ENCODE data around the gene SDC1. TPM values are rescaled to one million over a fixed set of nuclear protein-coding genes. Genes with fewer than 3 reads are reported as not detected.

SDC1 gene
- total RNA-seq, 2 experiments from 2014 or later, result 0.12 TPM; not detected in 1

DNA sequence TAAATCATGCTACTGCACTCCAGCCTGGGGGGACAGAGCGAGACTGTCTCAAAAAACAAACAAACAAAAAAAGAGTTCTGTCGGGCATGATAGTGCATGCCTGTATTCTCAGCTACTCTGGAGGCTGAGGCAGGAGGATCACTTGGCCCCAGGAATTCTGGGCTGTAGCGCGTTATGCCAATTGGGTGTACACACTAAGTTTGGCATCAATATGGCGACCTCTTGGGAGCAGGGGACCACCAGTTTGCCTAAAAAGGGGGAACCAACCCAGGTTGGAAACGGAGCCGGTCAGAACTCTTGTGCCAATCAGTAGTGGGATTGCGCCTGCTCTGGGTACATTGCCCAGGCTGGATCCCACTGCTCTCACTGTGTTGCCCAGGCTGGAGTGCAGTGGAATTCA is 49.7 kb downstream of the SDC1 start:
- Mint-ChIP-seq H3K27me3 (no peaks in the 10 kb centered on the region), H3K9me3 (no peaks in the 10 kb centered on the region), H3K4me1 (ENCODE audit: low read depth) (no peaks in the 10 kb centered on the region), H3K4me3 (no peak overlapping the region), H3K36me3 (no peaks in the 10 kb centered on the region), H3K27ac (no peak overlapping the region)
- POLR2A ChIA-PET, result no interaction called here
- CTCF ChIA-PET, result interaction anchor here (0.6 kb wide), 1 partner anchor 14 kb away, joined by 4 read pairs; no protein-coding TSS in a partner anchor
- intact Hi-C loops (cut with micrococcal nuclease), result no loop called here
- no peak for DNase-seq

GRCh38 chr2:20174410-20174809 is 50.5 kb downstream of the SDC1 start:
- no peak for DNase-seq
- H3K27me3 Mint-ChIP-seq, result no peaks in the 10 kb centered on the region
- H3K36me3 Mint-ChIP-seq, result no peaks in the 10 kb centered on the region
- H3K4me3 Mint-ChIP-seq, result no peak overlapping the region
- POLR2A ChIA-PET, result no interaction called here
- no peaks in the 10 kb centered on the region for H3K4me1 Mint-ChIP-seq (ENCODE audit: low read depth)
- no peak overlapping the region for H3K27ac Mint-ChIP-seq
- intact Hi-C loops (cut with micrococcal nuclease), result no loop called here
- no peaks in the 10 kb centered on the region for H3K9me3 Mint-ChIP-seq
- CTCF ChIA-PET, result no interaction called here

DNA sequence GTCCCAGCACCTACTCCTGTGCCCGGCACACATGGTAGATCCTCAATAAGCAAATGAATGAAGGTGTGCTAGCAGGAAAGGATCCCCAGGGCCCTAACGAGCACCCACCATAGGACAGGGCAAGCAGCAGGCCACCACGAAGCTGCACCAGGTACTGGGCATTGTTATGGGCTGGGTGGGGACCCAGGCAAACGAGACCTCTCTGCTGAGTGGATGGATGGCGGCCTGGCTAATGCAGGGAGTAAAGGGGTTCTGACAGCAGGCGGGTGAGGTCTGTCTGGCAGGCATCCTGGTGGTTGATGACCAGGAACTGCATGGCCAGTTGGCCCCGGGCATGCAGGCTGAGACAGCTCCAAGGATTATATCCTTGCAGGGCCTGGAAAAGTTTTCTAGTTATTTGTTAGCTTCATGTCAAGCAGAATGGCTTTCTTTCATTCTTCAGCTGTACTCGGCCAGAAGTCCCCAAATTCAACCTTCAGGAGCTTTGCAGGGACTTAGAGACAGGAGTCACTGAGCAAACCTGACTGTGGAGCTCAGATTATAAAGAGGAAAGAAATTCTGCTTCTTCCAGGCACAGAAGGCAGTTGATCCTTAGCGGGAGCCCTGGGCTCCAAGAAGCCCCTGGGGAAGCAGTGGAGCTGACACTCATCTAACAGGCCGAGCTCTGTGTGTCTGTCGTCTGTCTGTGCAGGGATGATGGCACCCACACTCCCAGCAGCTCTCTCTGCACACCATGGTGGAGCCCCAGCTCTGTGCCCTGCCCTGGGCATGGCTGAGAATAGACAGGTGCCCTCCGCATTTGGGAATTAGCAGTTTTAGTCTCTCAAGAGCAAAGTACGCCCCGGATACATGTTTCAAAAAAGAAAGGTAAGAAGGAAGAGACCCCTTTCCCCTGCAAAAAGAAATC is 51.2 kb downstream of the SDC1 start:
- Mint-ChIP-seq H3K36me3 (no peaks in the 10 kb centered on the region), H3K4me1 (ENCODE audit: low read depth) (no peaks in the 10 kb centered on the region), H3K27me3 (no peaks in the 10 kb centered on the region), H3K4me3 (no peak overlapping the region), H3K27ac (no peak overlapping the region), H3K9me3 (no peaks in the 10 kb centered on the region)
- DNase-seq, result no peak
- ChIA-PET POLR2A (no interaction called here), CTCF (no interaction called here)
- intact Hi-C loops (cut with micrococcal nuclease), result no loop called here

GRCh38 chr2:20173064-20173463 is 51.9 kb downstream of the SDC1 start:
- Mint-ChIP-seq H3K4me1 (ENCODE audit: low read depth) (no peaks in the 10 kb centered on the region), H3K36me3 (no peaks in the 10 kb centered on the region), H3K27ac (no peak overlapping the region), H3K4me3 (no peak overlapping the region), H3K9me3 (no peaks in the 10 kb centered on the region), H3K27me3 (no peaks in the 10 kb centered on the region)
- POLR2A ChIA-PET, result no interaction called here
- intact Hi-C loops (cut with micrococcal nuclease), result no loop called here
- CTCF ChIA-PET, result no interaction called here
- no peak for DNase-seq

GRCh38 chr2:20172273-20173055 is 52.5 kb downstream of the SDC1 start:
- no peaks in the 10 kb centered on the region for H3K36me3 Mint-ChIP-seq
- H3K4me3 Mint-ChIP-seq, result no peak overlapping the region
- no peak overlapping the region for H3K27ac Mint-ChIP-seq
- ChIA-PET CTCF (no interaction called here), POLR2A (no interaction called here)
- no peaks in the 10 kb centered on the region for H3K27me3 Mint-ChIP-seq
- H3K9me3 Mint-ChIP-seq, result no peaks in the 10 kb centered on the region
- no peaks in the 10 kb centered on the region for H3K4me1 Mint-ChIP-seq (ENCODE audit: low read depth)
- intact Hi-C loops (cut with micrococcal nuclease), result no loop called here
- DNase-seq, result no peak

DNA sequence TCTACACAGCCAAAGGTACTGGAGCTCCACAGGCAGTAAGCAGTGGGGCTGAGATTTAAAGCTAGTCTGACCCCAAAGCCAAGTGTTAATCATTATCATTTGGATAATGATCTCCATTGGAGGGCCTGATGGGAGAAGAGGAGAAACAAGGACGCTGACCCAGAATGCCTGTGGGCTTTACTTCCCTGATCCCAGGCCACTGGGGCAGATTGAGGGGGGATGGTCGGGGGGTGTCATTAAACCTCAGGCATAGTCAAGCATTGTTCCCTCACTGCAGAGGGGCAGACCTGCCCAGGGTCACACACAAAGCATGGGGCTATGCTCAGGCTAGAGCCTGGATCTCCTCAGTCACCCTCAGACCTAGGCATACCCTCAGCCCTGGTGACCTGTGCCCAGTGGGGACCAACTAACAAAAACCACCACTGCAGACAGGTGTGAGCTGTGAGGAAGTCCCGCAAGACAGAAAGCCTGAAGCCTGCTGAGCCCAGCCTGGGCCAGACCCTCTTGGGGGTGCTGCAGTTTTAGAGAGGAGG is 53.4 kb downstream of the SDC1 start:
- no peak overlapping the region for H3K4me3 Mint-ChIP-seq
- POLR2A ChIA-PET, result no interaction called here
- no peak overlapping the region for H3K27ac Mint-ChIP-seq
- CTCF ChIA-PET, result no interaction called here
- intact Hi-C loops (cut with micrococcal nuclease), result no loop called here
- no peaks in the 10 kb centered on the region for H3K27me3 Mint-ChIP-seq
- no peaks in the 10 kb centered on the region for H3K4me1 Mint-ChIP-seq (ENCODE audit: low read depth)
- DNase-seq, result no peak
- no peaks in the 10 kb centered on the region for H3K9me3 Mint-ChIP-seq
- H3K36me3 Mint-ChIP-seq, result no peaks in the 10 kb centered on the region

- H3K9me3 Mint-ChIP-seq, result no peaks in the 10 kb centered on the region
Observed at GRCh38 chr2:20170704-20171250, 54.2 kb downstream of the SDC1 start.

DNA sequence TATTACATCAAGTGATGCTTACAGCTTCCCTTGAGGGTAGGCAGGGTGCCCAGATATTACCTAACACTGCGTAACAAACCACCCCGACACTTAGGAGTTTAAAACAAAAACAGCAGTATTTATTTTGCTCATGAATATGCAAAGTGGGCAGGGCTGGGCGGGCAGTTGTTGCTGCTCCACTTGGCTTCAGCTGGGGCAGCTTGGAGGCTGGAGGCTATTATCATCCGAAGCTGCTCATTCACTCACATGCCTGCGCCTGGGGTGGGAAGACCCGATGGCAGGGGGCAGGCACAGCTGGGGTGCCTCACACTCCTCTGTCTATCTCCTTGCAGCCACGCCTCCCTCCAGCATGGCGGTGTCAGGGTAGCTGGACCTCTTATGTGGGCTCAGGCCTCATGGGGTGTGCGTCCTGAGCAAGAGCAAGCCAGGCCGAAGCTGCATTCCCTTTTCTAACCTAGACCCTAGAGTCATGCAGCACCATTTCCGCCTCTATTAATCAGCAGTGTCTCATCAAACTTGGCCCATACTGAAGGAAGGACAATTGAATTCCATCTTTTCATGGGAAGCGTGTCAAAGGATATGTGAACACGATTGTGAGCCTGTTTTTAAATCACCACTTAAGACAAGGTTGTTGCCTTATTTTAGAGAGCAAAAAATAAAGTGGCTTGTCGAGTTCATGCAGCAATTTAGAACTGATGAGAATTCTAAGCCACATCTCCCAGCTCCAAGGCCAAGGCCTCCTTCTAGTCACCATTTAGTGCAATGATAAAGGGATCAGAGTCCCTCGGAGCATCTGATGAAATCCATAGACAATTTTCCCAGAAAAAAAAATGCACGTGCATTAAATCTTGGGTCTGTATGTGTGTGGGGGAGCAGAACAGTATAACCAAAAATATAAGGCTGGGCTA is 54.9 kb downstream of the SDC1 start:
- Mint-ChIP-seq H3K27ac (no peak overlapping the region), H3K4me3 (no peak overlapping the region), H3K36me3 (no peaks in the 10 kb centered on the region), H3K9me3 (no peaks in the 10 kb centered on the region), H3K27me3 (no peaks in the 10 kb centered on the region), H3K4me1 (ENCODE audit: low read depth) (no peaks in the 10 kb centered on the region)
- POLR2A ChIA-PET, result no interaction called here
- intact Hi-C loops (cut with micrococcal nuclease), result no loop called here
- CTCF ChIA-PET, result no interaction called here
- DNase-seq, result no peak

More at GRCh38 chr2:20170704-20171250, 54.2 kb downstream of the SDC1 start:
- ChIA-PET CTCF (no interaction called here), POLR2A (no interaction called here)
- H3K27ac Mint-ChIP-seq, result no peak overlapping the region
- H3K36me3 Mint-ChIP-seq, result no peaks in the 10 kb centered on the region
- no peak for DNase-seq
- intact Hi-C loops (cut with micrococcal nuclease), result no loop called here
- no peaks in the 10 kb centered on the region for H3K4me1 Mint-ChIP-seq (ENCODE audit: low read depth)
- H3K27me3 Mint-ChIP-seq, result no peaks in the 10 kb centered on the region
- H3K4me3 Mint-ChIP-seq, result no peak overlapping the region

DNA sequence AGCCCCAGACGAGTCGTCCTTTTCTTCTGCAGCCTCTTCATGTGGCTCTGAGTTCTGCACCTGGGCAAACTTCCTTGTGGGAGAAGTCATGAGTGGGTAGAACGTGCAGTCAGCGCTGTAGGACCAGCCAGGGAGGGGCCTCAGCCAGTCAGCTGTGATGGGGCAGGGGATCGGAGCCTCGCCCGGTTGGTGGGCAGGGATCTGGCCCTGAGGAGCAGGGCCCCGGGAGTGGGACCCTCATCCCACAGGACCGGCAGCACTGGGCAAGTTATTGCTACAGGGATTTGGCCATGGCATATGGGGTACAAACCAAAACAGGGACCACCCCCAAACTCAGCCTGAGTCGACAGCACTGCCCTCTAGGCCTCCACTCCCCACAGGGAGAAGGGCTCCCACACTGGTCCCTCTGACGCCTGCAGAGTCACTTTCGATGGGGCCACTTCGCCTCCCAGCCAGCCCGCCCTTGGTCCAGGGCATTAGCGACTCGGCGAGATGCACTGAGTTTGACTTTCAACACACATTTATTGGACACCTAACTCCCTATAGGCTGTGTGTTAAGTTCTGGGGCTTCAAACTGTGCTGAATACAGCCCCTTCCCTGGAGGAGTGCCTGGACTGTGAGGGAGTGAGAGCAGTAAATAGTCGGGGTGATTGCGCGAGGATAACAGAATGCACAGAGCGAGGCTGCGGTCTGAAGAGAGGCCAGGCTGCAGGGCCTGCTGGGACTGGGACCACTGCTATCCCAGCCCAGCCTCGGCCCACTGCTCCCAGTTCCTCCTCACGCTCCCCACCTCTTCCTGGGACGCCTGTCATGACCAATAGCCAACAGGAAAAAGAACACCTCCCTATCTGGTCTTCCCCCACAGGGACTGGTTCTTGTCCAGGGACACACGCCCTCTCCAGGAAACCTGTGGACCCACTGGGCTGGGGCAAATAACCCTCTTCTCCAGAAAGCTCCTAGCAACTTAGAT is 55.9 kb downstream of the SDC1 start:
- Mint-ChIP-seq H3K4me3 (no peak overlapping the region), H3K9me3 (no peaks in the 10 kb centered on the region), H3K27ac (no peak overlapping the region), H3K36me3 (no peaks in the 10 kb centered on the region), H3K27me3 (no peaks in the 10 kb centered on the region), H3K4me1 (ENCODE audit: low read depth) (no peaks in the 10 kb centered on the region)
- intact Hi-C loops (cut with micrococcal nuclease), result no loop called here
- ChIA-PET CTCF (no interaction called here), POLR2A (no interaction called here)
- no peak for DNase-seq

GRCh38 chr2:20168048-20168726 is 56.7 kb downstream of the SDC1 start:
- Mint-ChIP-seq H3K27ac (no peak overlapping the region), H3K27me3 (no peaks in the 10 kb centered on the region), H3K4me3 (no peak overlapping the region), H3K9me3 (no peaks in the 10 kb centered on the region), H3K36me3 (no peaks in the 10 kb centered on the region), H3K4me1 (ENCODE audit: low read depth) (no peaks in the 10 kb centered on the region)
- ChIA-PET CTCF (no interaction called here), POLR2A (no interaction called here)
- intact Hi-C loops (cut with micrococcal nuclease), result no loop called here
- no peak for DNase-seq

GRCh38 chr2:20167356-20167755 is 57.6 kb downstream of the SDC1 start:
- POLR2A ChIA-PET, result no interaction called here
- DNase-seq, result no peak

More at GRCh38 chr2:20167356-20167755, 57.6 kb downstream of the SDC1 start:
- Mint-ChIP-seq H3K27ac (no peak overlapping the region), H3K36me3 (no peaks in the 10 kb centered on the region), H3K4me3 (no peak overlapping the region), H3K4me1 (ENCODE audit: low read depth) (no peaks in the 10 kb centered on the region), H3K9me3 (no peaks in the 10 kb centered on the region), H3K27me3 (no peaks in the 10 kb centered on the region)
- CTCF ChIA-PET, result no interaction called here
- intact Hi-C loops (cut with micrococcal nuclease), result no loop called here

Measured in activated CD4-positive, alpha-beta memory T cell treated with anti-CD3 and anti-CD28 coated beads for 36 hours (primary cell).